H1 (cell line): ENCODE data around the gene SRRM3. TPM values are rescaled to one million over a fixed set of nuclear protein-coding genes. Genes with fewer than 3 reads are reported as not detected.

Experiments
- CTCF ChIA-PET: fragments of 300-600 bp; sonication (Branson Sonifier 250); formaldehyde crosslinking; loops from one replicate; lab custom pipeline; 2021; ENCODE audit not compliant: partially characterized antibody; lab: Charles Lee
- POLR2A ChIA-PET: fragments of 300-600 bp; sonication (Branson Sonifier 250); formaldehyde crosslinking; loops from one replicate; lab custom pipeline; 2021; ENCODE audit warnings: inconsistent platforms; ENCODE audit not compliant: partially characterized antibody; lab: Charles Lee
- DNase-seq, 2 experiments: peaks; one replicate each; pipeline versions ENCODE4 v3.0.0 to v3.0.0-alpha.2; 2010 to 2022; ENCODE audit warnings: low spot score in 2 of 2, low read depth in 1 of 2, mixed read lengths in 1 of 2
- FAIRE-seq: peaks from 2 replicates; lab custom pipeline; 2011; peaks lifted over from hg19 to GRCh38; lab: Jason Lieb, UNC
- H2AFZ ChIP-seq: 2 replicates; pipeline ENCODE4 v1.8.1; 2012; ENCODE audit warnings: low read length, inconsistent platforms
- H2AK5ac ChIP-seq: 2 replicates; pipeline ENCODE4 v1.6.1; 2013; ENCODE audit warnings: low read depth, low read length
- H2BK120ac ChIP-seq: replicated peaks from 2 replicates; pipeline ENCODE3; 2013; ENCODE audit warnings: low read depth, low read length, inconsistent platforms
- H2BK12ac ChIP-seq: 2 replicates; pipeline ENCODE4 v1.6.1; 2013; ENCODE audit warnings: low read depth, low read length
- H2BK15ac ChIP-seq: 2 replicates; pipeline ENCODE4 v1.6.1; 2013; ENCODE audit warnings: low read length
- H2BK20ac ChIP-seq: 2 replicates; pipeline ENCODE4 v1.6.1; 2013; ENCODE audit warnings: low read length
- H2BK5ac ChIP-seq: 2 replicates; pipeline ENCODE4 v1.6.1; 2013; ENCODE audit warnings: low read depth, low read length
- H3K14ac ChIP-seq: 2 replicates; pipeline ENCODE4 v1.6.1; 2013; ENCODE audit warnings: inconsistent platforms; ENCODE audit not compliant: insufficient read length
- H3K18ac ChIP-seq: 2 replicates; pipeline ENCODE4 v1.6.1; 2013; ENCODE audit warnings: low read length; ENCODE audit errors: extremely low read depth
- H3K23ac ChIP-seq: 2 replicates; pipeline ENCODE4 v1.6.1; 2013; ENCODE audit warnings: inconsistent platforms; ENCODE audit not compliant: insufficient read length
- H3K23me2 ChIP-seq: 2 replicates; pipeline ENCODE4 v1.6.1; 2013; ENCODE audit warnings: low read depth, low read length
- H3K27ac ChIP-seq: 2 replicates; pipeline ENCODE4 v1.6.1; 2011; ENCODE audit warnings: low read depth, low read length, inconsistent platforms
- H3K27me3 ChIP-seq, 4 experiments: replicated peaks in 1 of 4; 1 replicate in 1 of 4; 2 replicates in 3 of 4; pipeline versions ENCODE4 v1.6.1 to v1.8.1; 2011 to 2013; ENCODE audit warnings: low read length in 3 of 4, mild to moderate bottlenecking in 3 of 4, inconsistent platforms in 2 of 4, mixed read lengths in 2 of 4, moderate library complexity in 1 of 4; ENCODE audit not compliant: control insufficient read depth in 3 of 4, insufficient read depth in 3 of 4; ENCODE audit errors: extremely low read depth in 1 of 4
- H3K36me3 ChIP-seq, 4 experiments: 2 replicates each; pipeline versions ENCODE4 v1.6.1 to v1.8.1; 2011 to 2013; ENCODE audit warnings: mild to moderate bottlenecking in 4 of 4, low read length in 3 of 4, moderate library complexity in 2 of 4, control low read depth in 1 of 4, inconsistent platforms in 1 of 4; ENCODE audit not compliant: insufficient read depth in 4 of 4, control insufficient read depth in 2 of 4
- H3K4ac ChIP-seq: replicated peaks from 2 replicates; pipeline ENCODE3; 2013; ENCODE audit warnings: low read length, low read depth, mixed read lengths, inconsistent platforms; ENCODE audit not compliant: insufficient read length
- H3K4me1 ChIP-seq, 4 experiments: replicated peaks in 1 of 4; 1 replicate in 1 of 4; 2 replicates in 3 of 4; pipeline versions ENCODE4 v1.6.1 to v1.8.1; 2011 to 2013; ENCODE audit warnings: low read length in 3 of 4, inconsistent platforms in 2 of 4, mixed read lengths in 1 of 4; ENCODE audit not compliant: insufficient read depth in 4 of 4, control insufficient read depth in 3 of 4
- H3K4me2 ChIP-seq, 2 experiments: 2 replicates each; pipeline versions ENCODE4 v1.6.1 to v1.8.1; 2011 to 2013; ENCODE audit warnings: low read depth in 2 of 2, low read length in 2 of 2, control low read depth in 1 of 2, inconsistent platforms in 1 of 2, mild to moderate bottlenecking in 1 of 2; ENCODE audit not compliant: insufficient read depth in 1 of 2
- H3K4me3 ChIP-seq, 4 experiments: fragments of 200-600, 300-600 bp in 1 of 4; sonication (generic), shearing (Covaris generic), sonication (Bioruptor Twin) in 1 of 4; 2 replicates each; pipeline versions ENCODE4 v1.5.1 to v1.8.1; 2011 to 2016; ENCODE audit warnings: low read length in 4 of 4, low read depth in 3 of 4, control low read depth in 2 of 4, inconsistent platforms in 2 of 4, mild to moderate bottlenecking in 2 of 4, mixed read lengths in 1 of 4, moderate library complexity in 1 of 4; ENCODE audit not compliant: insufficient read depth in 2 of 4; ENCODE audit errors: extremely low read depth in 1 of 4
- H3K56ac ChIP-seq: replicated peaks from 2 replicates; pipeline ENCODE3; 2013; ENCODE audit warnings: low read depth, mild to moderate bottlenecking, mixed read lengths, low read length, inconsistent platforms; ENCODE audit not compliant: insufficient read length
- H3K79me1 ChIP-seq: 2 replicates; pipeline ENCODE4 v1.6.1; 2013; ENCODE audit warnings: low read depth, low read length, control low read depth
- H3K79me2 ChIP-seq, 2 experiments: 2 replicates each; pipeline versions ENCODE4 v1.6.1 to v1.8.1; 2012 to 2013; ENCODE audit warnings: low read length in 2 of 2, mild to moderate bottlenecking in 2 of 2, inconsistent platforms in 1 of 2; ENCODE audit not compliant: insufficient read depth in 2 of 2, control insufficient read depth in 1 of 2
- H3K9ac ChIP-seq, 4 experiments: replicated peaks in 1 of 4; 1 replicate in 1 of 4; 2 replicates in 3 of 4; pipeline versions ENCODE4 v1.6.1 to v1.8.1; 2011 to 2013; ENCODE audit warnings: low read depth in 3 of 4, low read length in 3 of 4, control low read depth in 2 of 4, mild to moderate bottlenecking in 2 of 4, moderate library complexity in 2 of 4, inconsistent platforms in 1 of 4; ENCODE audit errors: extremely low read depth in 1 of 4
- H3K9me3 ChIP-seq, 2 experiments: 2 replicates each; pipeline versions ENCODE4 v1.6.1 to v1.8.1; 2012 to 2013; ENCODE audit warnings: mild to moderate bottlenecking in 2 of 2, moderate library complexity in 2 of 2, control low read depth in 1 of 2, inconsistent platforms in 1 of 2, low read depth in 1 of 2, low read length in 1 of 2, mixed read lengths in 1 of 2; ENCODE audit not compliant: insufficient read depth in 2 of 2
- H4K20me1 ChIP-seq, 2 experiments: replicated peaks in 1 of 2; 2 replicates each; pipeline versions ENCODE3 to v1.8.1; 2011 to 2013; ENCODE audit warnings: inconsistent platforms in 2 of 2, low read length in 2 of 2, mild to moderate bottlenecking in 1 of 2; ENCODE audit not compliant: insufficient read depth in 2 of 2, control insufficient read depth in 1 of 2
- H4K5ac ChIP-seq: 2 replicates; pipeline ENCODE4 v1.6.1; 2013; ENCODE audit warnings: low read length, low read depth, mixed read lengths, inconsistent platforms; ENCODE audit not compliant: insufficient read length
- H4K8ac ChIP-seq: 2 replicates; pipeline ENCODE4 v1.8.0; 2013; ENCODE audit warnings: mild to moderate bottlenecking, moderate library complexity, low read length, inconsistent platforms; ENCODE audit not compliant: insufficient read depth; ENCODE audit errors: extremely low read depth
- H4K91ac ChIP-seq: replicated peaks from 2 replicates; pipeline ENCODE3; 2013; ENCODE audit warnings: low read length, mixed read lengths, inconsistent platforms; ENCODE audit not compliant: insufficient read length
- BCL11A ChIP-seq, 2 experiments: IDR thresholded peaks; one replicate each; pipeline ENCODE4 v1.6.1; 2011; ENCODE audit warnings: low read depth in 2 of 2, low read length in 2 of 2, mild to moderate bottlenecking in 2 of 2
- CEBPB ChIP-seq: IDR thresholded peaks from 2 replicates; pipeline ENCODE4 v1.6.1; 2012; ENCODE audit warnings: low read depth, low read length
- CHD1 ChIP-seq: IDR thresholded peaks from 2 replicates; pipeline ENCODE4 v1.6.1; 2012; ENCODE audit warnings: low read depth, low read length, improper control_type of control experiment
- RBBP5 ChIP-seq: IDR thresholded peaks from 2 replicates; pipeline ENCODE4 v1.7.1; 2012; ENCODE audit warnings: low read depth, mild to moderate bottlenecking, inconsistent platforms, low read length, moderate library complexity, borderline replicate concordance
- SRF ChIP-seq: IDR thresholded peaks from 2 replicates; pipeline ENCODE4 v1.6.1; 2011; ENCODE audit warnings: mild to moderate bottlenecking, low read depth, low read length, moderate library complexity
- TAF1 ChIP-seq: IDR thresholded peaks from 2 replicates; pipeline ENCODE4 v1.6.1; 2011; ENCODE audit warnings: mild to moderate bottlenecking, low read depth, low read length
- TCF12 ChIP-seq: IDR thresholded peaks from 2 replicates; pipeline ENCODE4 v1.6.1; 2011; ENCODE audit warnings: low read depth, mild to moderate bottlenecking, low read length
- TEAD4 ChIP-seq: IDR thresholded peaks from 2 replicates; pipeline ENCODE4 v1.6.1; 2012; ENCODE audit warnings: low read depth, low read length, inconsistent platforms, mixed read lengths
- YY1 ChIP-seq: IDR thresholded peaks from 2 replicates; pipeline ENCODE4 v1.6.1; 2011; ENCODE audit warnings: low read depth, mild to moderate bottlenecking, low read length
- WGBS, 2 experiments: shearing (Covaris generic) in 1 of 2; methylation state at CpG; one replicate each; pipeline versions ENCODE4 v1.1.6 to v1.1.7; 2013 to 2015; ENCODE audit warnings: low lambda C conversion rate in 2 of 2, mixed read lengths in 2 of 2, inconsistent platforms in 1 of 2, low coverage in 1 of 2, missing lambda C conversion rate in 1 of 2; ENCODE audit not compliant: insufficient replicate concordance in 2 of 2, insufficient coverage in 1 of 2, insufficient read length in 1 of 2; ENCODE audit errors: extremely low coverage in 1 of 2, missing lambda C conversion rate in 1 of 2; 5-methylcytosine and 5-hydroxymethylcytosine counted together
- polyA plus RNA-seq, 7 experiments: library from polyadenylated mRNA; depleted of rRNA in 3 of 7; stranded (reverse) in 5 of 7; unstranded in 2 of 7; fragments of >200 nt in 5 of 7; fragments of 200-250 nt in 2 of 7; gene quantifications; 1 replicate in 5 of 7; 2 replicates in 1 of 7; 4 replicates in 1 of 7; pipeline versions ENCODE4 v1.2.1 to v1.2.3, GENCODE V29; 2011 to 2013; ENCODE audit warnings: missing spikeins in 2 of 7, mixed read lengths in 2 of 7
- total RNA-seq: library from RNA; stranded (reverse); fragmentation: NEBNext Ultra II Directional; extraction: Animal tissue kit (Norgen Biotek cat#: 25700); gene quantifications from 2 replicates; pipeline ENCODE4 v1.2.1, GENCODE V29; 2021

Gene SRRM3
- total and polyA plus RNA-seq, 2 of the 8 experiments (the other 6 are each of a cell fraction or from before 2014, with no cell fraction given): 10.4 to 17.4 TPM

DNA sequence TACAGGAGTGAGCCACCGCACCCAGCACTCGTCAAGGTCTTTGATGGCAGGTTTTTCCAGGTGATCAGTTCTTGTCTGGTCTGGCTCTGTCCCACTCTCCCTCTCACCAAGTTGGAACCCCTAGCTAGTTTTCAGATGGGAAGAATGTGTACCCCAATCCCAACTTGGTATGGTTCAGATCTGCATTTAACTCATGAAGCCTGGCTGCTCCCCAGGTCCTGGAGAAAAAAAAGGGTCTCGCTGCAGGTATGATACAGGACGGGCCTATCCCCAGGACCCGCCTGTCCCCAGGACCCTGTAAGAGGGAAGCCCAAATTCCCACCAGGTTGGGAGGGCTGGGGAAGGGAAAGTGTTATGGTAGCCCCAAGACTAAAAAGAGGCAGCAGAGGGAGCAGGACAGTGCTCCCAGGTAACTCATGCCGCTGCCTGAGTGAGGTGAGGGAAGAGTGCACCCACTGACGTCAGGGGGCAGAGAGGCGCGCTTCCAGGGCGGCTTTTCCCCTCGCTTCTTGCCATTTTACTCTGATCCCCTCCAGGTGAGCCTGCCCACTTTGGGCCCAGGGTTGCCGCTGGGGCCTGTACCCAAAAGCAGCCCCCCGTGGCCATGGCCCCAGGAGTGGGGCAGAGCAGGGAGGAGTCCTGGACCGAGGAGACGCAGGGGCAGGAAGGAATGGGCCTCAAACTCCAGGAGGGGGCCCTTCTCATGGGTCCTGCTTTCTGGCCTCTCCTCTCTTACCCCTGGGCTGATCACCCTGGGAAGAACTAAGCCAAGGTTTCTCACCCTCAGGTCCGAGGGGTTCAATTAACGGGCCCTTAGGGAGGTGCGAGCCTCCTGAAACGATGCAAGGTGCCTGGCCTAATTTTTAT lies 36.4 kb upstream of the SRRM3 start:
- H3K27me3 ChIP-seq: no peaks in the 10 kb centered on the region
- no peaks in the 10 kb centered on the region for H3K79me2 ChIP-seq
- 94% methylated on average over 19 of the region's 19 CpGs; no CpG with 5 or more reads in 1 of the 2 experiments for WGBS, 2 experiments
- peak overlapping the region; percentile 1; the same call in 1 of the 2 replicates for H3K18ac ChIP-seq
- no peak for FAIRE-seq
- H3K4me3 ChIP-seq: no peak overlapping the region
- peaks cover 2 to 17% (median 9%) of the 10 kb centered on the region in 4 experiments for H3K4me1 ChIP-seq
- H3K56ac ChIP-seq: no peak overlapping the region
- no peak overlapping the region for H2AFZ ChIP-seq
- peaks cover 4% of the 10 kb centered on the region; the same call in 1 of the 2 replicates for H3K23me2 ChIP-seq
- no peaks in the 10 kb centered on the region for H3K9me3 ChIP-seq
- peak overlapping the region; percentile 46 for H4K5ac ChIP-seq
- no peak overlapping the region for H3K4ac ChIP-seq
- no peak overlapping the region for H3K23ac ChIP-seq
- peak overlapping the region in 1 of 4 experiments; percentile 43; a peak in 2 of 7 replicates for H3K9ac ChIP-seq
- peak overlapping the region; percentile 27 for H4K91ac ChIP-seq
- CTCF ChIA-PET: interaction anchor here (0.6 to 1.9 kb wide), 2 partner anchors 12 to 146 kb away, joined by 3 to 4 read pairs; no protein-coding TSS in a partner anchor
- no peaks in the 10 kb centered on the region for H3K79me1 ChIP-seq
- peak overlapping the region; percentile 92; the same call in 1 of the 2 replicates for H2BK12ac ChIP-seq
- H3K4me2 ChIP-seq: no peak overlapping the region; a peak in 1 of 4 replicates
- H3K36me3 ChIP-seq: no peaks in the 10 kb centered on the region
- H2BK5ac ChIP-seq: peak overlapping the region; percentile 88
- no peak overlapping the region; the same call in 1 of the 2 replicates for H2BK20ac ChIP-seq
- POLR2A ChIA-PET: interaction anchor here (1.2 to 2.0 kb wide), 3 partner anchors 9 to 98 kb away, joined by 3 to 11 read pairs (median 3); no protein-coding TSS in a partner anchor
- H3K27ac ChIP-seq: peak overlapping the region; percentile 85; the same call in 1 of the 2 replicates
- no peak overlapping the region for H3K14ac ChIP-seq
- no peaks in the 10 kb centered on the region for H4K20me1 ChIP-seq
- peak overlapping the region; percentile 82; the same call in 1 of the 2 replicates for H2AK5ac ChIP-seq
- no peak overlapping the region for H2BK15ac ChIP-seq
- peak overlapping the region; percentile 78 for H2BK120ac ChIP-seq
- DNase-seq: no peak
- H4K8ac ChIP-seq: peak overlapping the region; percentile 87; the same call in 1 of the 2 replicates
- TF ChIP-seq TAF1 (no peak), TCF12 (no peak), TEAD4 (no peak), YY1 (no peak), CEBPB (no peak), CHD1 (no peak), BCL11A (IDR thresholded peaks at IDR 0.05; ENCODE audit: low read depth in 2 of 2, low read length in 2 of 2) (no peak), SRF (no peak), RBBP5 (no peak)
